HepG2 (cell line): ENCODE measurements around the gene NCF2. TPM values are rescaled to one million over a fixed set of nuclear protein-coding genes. Genes with fewer than 3 reads are reported as not detected.

Experiments
- ARID2 ChIP-seq: sonication (generic); formaldehyde crosslinking; IDR thresholded peaks from 2 replicates; pipeline ENCODE4 v1.8.1; 2022; ENCODE audit warnings: mild to moderate bottlenecking, missing genetic modification reagents, borderline replicate concordance
- ARNT2 ChIP-seq: sonication (generic); formaldehyde crosslinking; IDR thresholded peaks from 2 replicates; pipeline ENCODE4 v1.8.0; 2022; ENCODE audit warnings: mild to moderate bottlenecking, low read depth, missing genetic modification reagents, moderate library complexity
- BRF2 ChIP-seq: sonication (generic); formaldehyde crosslinking; IDR thresholded peaks from 2 replicates; pipeline ENCODE4 v1.8.1; 2022; ENCODE audit warnings: mild to moderate bottlenecking, missing genetic modification reagents
- FOXK1 ChIP-seq: sonication (generic); formaldehyde crosslinking; IDR thresholded peaks from 2 replicates; pipeline ENCODE4 v1.4.0; 2020; ENCODE audit warnings: low read depth, missing genetic modification reagents, borderline replicate concordance
- KDM5A ChIP-seq: fragments of 200-600 bp; sonication (generic); IDR thresholded peaks from 2 replicates; pipeline ENCODE4 v1.7.0; 2018; ENCODE audit warnings: antibody characterized with exemption, mild to moderate bottlenecking, low read length, borderline replicate concordance
- MYNN ChIP-seq: sonication (generic); formaldehyde crosslinking; IDR thresholded peaks from 2 replicates; pipeline ENCODE4 v1.4.0; 2020; ENCODE audit warnings: mild to moderate bottlenecking, low read depth, missing genetic modification reagents
- NFAT5 ChIP-seq: sonication (generic); formaldehyde crosslinking; IDR thresholded peaks from 2 replicates; pipeline ENCODE4 v1.4.0; 2020; ENCODE audit warnings: missing genetic modification reagents
- TEAD2 ChIP-seq: sonication (generic); formaldehyde crosslinking; IDR thresholded peaks from 2 replicates; pipeline ENCODE4 v1.9.0; 2021; ENCODE audit warnings: missing genetic modification reagents
- ZMAT3 ChIP-seq: sonication (generic); formaldehyde crosslinking; conservative IDR thresholded peaks from 2 replicates; pipeline ENCODE4 v1.7.0; 2021; ENCODE audit warnings: missing genetic modification reagents
- ZNF3 ChIP-seq: IDR thresholded peaks from 2 replicates; pipeline ENCODE4 v1.7.0; 2017; ENCODE audit warnings: inconsistent platforms
- ZNF30 ChIP-seq: sonication (generic); formaldehyde crosslinking; IDR thresholded peaks from 2 replicates; pipeline ENCODE4 v1.5.0; 2020; ENCODE audit warnings: mild to moderate bottlenecking, missing genetic modification reagents
- ZNF33A ChIP-seq: sonication (generic); formaldehyde crosslinking; IDR thresholded peaks from 2 replicates; pipeline ENCODE4 v1.5.1; 2020; ENCODE audit warnings: missing genetic modification reagents, mild to moderate bottlenecking, moderate library complexity, borderline replicate concordance
- ZNF430 ChIP-seq: sonication (generic); formaldehyde crosslinking; IDR thresholded peaks from 2 replicates; pipeline ENCODE4 v1.9.0; 2021; ENCODE audit warnings: mild to moderate bottlenecking, missing genetic modification reagents
- ZNF761 ChIP-seq: sonication (generic); formaldehyde crosslinking; conservative IDR thresholded peaks from 2 replicates; pipeline ENCODE4 v1.4.0; 2020; ENCODE audit warnings: mild to moderate bottlenecking, missing genetic modification reagents
- ZSCAN9 ChIP-seq: IDR thresholded peaks from 2 replicates; pipeline ENCODE4 v1.6.1; 2016; ENCODE audit warnings: borderline replicate concordance
- polyA plus RNA-seq, 8 experiments: library from polyadenylated mRNA; depleted of rRNA in 3 of 8; stranded (reverse) in 7 of 8; unstranded in 1 of 8; fragments of >200 nt; fragmentation: Illumina TruSeq in 4 of 8; extraction: Trizol in 4 of 8; gene quantifications; 2 replicates each; pipeline versions ENCODE4 v1.2.1 to v1.2.3, GENCODE V29; 2011 to 2016; ENCODE audit warnings: low read depth in 4 of 8, missing spikeins in 1 of 8, mixed read lengths in 1 of 8; ENCODE audit not compliant: insufficient read depth in 1 of 8
- total RNA-seq, 5 experiments: library from RNA; depleted of rRNA; stranded (reverse); fragments of >200 nt; fragmentation: Illumina TruSeq; extraction: Trizol; gene quantifications; 2 replicates each; pipeline ENCODE4 v1.2.3, GENCODE V29; 2016; ENCODE audit warnings: low read depth in 1 of 5
- TF ChIP-seq, protein P1 (sequence below): sonication (generic); formaldehyde crosslinking; IDR thresholded peaks from 2 replicates; pipeline ENCODE4 v1.5.0; 2020; ENCODE audit warnings: missing genetic modification reagents, mild to moderate bottlenecking, borderline replicate concordance
- TF ChIP-seq, protein P2 (sequence below), 2 experiments: sonication (generic) in 1 of 2; formaldehyde crosslinking in 1 of 2; IDR thresholded peaks; 2 replicates each; pipeline versions ENCODE4 v1.6.1 to v1.9.0; 2014 to 2022; ENCODE audit warnings: antibody characterized with exemption in 1 of 2, borderline replicate concordance in 1 of 2, inconsistent platforms in 1 of 2, low read depth in 1 of 2, missing genetic modification reagents in 1 of 2

NCF2 gene
- total and polyA plus RNA-seq, 2 of the 13 experiments (the other 11 are each of a cell fraction or from before 2014, with no cell fraction given): 0.18 to 0.46 TPM

- peak; percentile 81 for TF ChIP-seq NFAT5 (CRISPR knock-in tag)
- no peak for TF ChIP-seq ZNF761 (CRISPR knock-in tag)
- TF ChIP-seq, protein P1, sequence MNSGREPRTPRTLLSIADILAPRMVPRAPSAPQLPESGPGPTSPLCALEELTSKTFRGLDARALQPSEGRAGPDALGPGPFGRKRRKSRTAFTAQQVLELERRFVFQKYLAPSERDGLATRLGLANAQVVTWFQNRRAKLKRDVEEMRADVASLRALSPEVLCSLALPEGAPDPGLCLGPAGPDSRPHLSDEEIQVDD (CRISPR knock-in tag): no peak
- TF ChIP-seq MYNN (CRISPR knock-in tag): no peak
- TF ChIP-seq ZNF30 (CRISPR knock-in tag): no peak
- TF ChIP-seq ZNF3 (CRISPR knock-in tag): 0 out of 2 replicates have a peak, but pooled peaks have one; percentile 1
- 0 out of 2 replicates have a peak, but pooled peaks have one; percentile 29 for TF ChIP-seq ARID2 (CRISPR knock-in tag)
- TF ChIP-seq TEAD2: no peak
- TF ChIP-seq KDM5A: no peak
- peak; percentile 56 for TF ChIP-seq ZNF430 (CRISPR knock-in tag)
- TF ChIP-seq ZSCAN9 (CRISPR knock-in tag): no peak
- TF ChIP-seq, protein P2, sequence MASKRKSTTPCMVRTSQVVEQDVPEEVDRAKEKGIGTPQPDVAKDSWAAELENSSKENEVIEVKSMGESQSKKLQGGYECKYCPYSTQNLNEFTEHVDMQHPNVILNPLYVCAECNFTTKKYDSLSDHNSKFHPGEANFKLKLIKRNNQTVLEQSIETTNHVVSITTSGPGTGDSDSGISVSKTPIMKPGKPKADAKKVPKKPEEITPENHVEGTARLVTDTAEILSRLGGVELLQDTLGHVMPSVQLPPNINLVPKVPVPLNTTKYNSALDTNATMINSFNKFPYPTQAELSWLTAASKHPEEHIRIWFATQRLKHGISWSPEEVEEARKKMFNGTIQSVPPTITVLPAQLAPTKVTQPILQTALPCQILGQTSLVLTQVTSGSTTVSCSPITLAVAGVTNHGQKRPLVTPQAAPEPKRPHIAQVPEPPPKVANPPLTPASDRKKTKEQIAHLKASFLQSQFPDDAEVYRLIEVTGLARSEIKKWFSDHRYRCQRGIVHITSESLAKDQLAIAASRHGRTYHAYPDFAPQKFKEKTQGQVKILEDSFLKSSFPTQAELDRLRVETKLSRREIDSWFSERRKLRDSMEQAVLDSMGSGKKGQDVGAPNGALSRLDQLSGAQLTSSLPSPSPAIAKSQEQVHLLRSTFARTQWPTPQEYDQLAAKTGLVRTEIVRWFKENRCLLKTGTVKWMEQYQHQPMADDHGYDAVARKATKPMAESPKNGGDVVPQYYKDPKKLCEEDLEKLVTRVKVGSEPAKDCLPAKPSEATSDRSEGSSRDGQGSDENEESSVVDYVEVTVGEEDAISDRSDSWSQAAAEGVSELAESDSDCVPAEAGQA (IDR thresholded peaks at IDR 0.05; ENCODE audit: low read depth): no peak
- TF ChIP-seq, protein P2 (CRISPR knock-in tag; IDR thresholded peaks at IDR 0.05; ENCODE audit: borderline replicate concordance): peak; percentile 82; the same call in 1 of the 2 replicates
- TF ChIP-seq ARNT2: 0 out of 2 replicates have a peak, but pooled peaks have one; percentile 1
- no peak for TF ChIP-seq FOXK1 (CRISPR knock-in tag)
- TF ChIP-seq ZNF33A: no peak
- no peak for TF ChIP-seq BRF2 (CRISPR knock-in tag)
- peak; percentile 34; the same call in 1 of the 2 replicates for TF ChIP-seq ZMAT3 (CRISPR knock-in tag)
Observed at GRCh38 chr1:183635099-183635605, 44.9 kb upstream of the NCF2 start (continued).
